Measurements from ENCODE around the gene AGRN. TPM values are rescaled to one million over a fixed set of nuclear protein-coding genes. Genes with fewer than 3 reads are reported as not detected.
A peak's percentile ranks its signal among the peaks of the same experiment; 100 is the strongest.
"Not testable (repeated sequence)": the region's sequence is repeated elsewhere in the genome, so short reads cannot be mapped to it uniquely, and the experiment has no call there.

Gene AGRN
- total RNA-seq, 1 donor from 2014 or later: 135 TPM

DNA sequence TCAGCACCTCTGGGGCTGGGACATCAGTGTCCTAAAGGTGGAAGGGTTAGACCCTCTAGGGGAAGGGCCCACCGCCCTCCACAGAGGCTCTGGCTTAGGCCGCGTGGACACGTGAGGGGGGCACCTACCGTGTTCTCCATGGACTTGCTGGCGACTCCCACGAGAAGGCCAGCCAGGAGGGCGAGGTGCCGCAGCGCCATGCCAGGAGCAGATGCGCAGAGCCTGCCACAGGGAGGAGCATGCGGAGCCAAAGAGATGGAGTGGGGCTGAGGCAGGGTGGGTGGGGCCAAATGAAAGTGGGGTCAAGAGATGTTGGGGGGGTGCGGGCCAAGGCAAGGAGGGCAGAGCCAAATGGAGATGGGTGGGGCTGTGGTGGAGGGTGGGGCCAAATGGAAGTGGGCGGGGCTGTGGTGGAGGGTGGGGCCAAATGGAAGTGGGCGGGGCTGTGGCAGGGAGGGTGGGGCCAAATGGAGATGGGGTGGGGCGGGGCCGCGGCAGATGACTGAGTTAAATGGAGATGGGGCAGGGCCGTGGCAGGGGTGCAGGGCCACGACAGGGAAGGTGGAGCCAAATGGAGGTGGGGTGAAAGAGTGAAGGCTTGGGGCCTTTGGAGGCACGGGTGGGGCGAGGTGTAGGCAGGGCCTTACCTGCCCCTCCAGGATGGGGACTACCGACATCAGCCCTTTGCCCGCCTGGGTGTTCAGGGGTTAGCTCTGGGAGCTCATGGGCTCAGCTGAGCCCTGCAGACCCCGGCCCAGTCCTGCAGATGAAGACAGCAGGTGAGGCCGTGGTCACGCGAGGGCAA is 71.6 kb downstream of the AGRN start:
- intact Hi-C loops (cut with DNase I): no loop called here
- Histone ChIP-seq H3K4me1 (no peaks in the 10 kb centered on the region), H3K27ac (no peak overlapping the region), H3K36me3 (no peaks in the 10 kb centered on the region), H3K27me3 (no peaks in the 10 kb centered on the region), H3K4me3 (no peak overlapping the region), H3K9me3 (no peaks in the 10 kb centered on the region)
- ATAC-seq: no peak
- peak; percentile 61 for DNase-seq
- TF ChIP-seq, protein P1, sequence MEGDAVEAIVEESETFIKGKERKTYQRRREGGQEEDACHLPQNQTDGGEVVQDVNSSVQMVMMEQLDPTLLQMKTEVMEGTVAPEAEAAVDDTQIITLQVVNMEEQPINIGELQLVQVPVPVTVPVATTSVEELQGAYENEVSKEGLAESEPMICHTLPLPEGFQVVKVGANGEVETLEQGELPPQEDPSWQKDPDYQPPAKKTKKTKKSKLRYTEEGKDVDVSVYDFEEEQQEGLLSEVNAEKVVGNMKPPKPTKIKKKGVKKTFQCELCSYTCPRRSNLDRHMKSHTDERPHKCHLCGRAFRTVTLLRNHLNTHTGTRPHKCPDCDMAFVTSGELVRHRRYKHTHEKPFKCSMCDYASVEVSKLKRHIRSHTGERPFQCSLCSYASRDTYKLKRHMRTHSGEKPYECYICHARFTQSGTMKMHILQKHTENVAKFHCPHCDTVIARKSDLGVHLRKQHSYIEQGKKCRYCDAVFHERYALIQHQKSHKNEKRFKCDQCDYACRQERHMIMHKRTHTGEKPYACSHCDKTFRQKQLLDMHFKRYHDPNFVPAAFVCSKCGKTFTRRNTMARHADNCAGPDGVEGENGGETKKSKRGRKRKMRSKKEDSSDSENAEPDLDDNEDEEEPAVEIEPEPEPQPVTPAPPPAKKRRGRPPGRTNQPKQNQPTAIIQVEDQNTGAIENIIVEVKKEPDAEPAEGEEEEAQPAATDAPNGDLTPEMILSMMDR (IDR thresholded peaks at IDR 0.05): no peak

DNA sequence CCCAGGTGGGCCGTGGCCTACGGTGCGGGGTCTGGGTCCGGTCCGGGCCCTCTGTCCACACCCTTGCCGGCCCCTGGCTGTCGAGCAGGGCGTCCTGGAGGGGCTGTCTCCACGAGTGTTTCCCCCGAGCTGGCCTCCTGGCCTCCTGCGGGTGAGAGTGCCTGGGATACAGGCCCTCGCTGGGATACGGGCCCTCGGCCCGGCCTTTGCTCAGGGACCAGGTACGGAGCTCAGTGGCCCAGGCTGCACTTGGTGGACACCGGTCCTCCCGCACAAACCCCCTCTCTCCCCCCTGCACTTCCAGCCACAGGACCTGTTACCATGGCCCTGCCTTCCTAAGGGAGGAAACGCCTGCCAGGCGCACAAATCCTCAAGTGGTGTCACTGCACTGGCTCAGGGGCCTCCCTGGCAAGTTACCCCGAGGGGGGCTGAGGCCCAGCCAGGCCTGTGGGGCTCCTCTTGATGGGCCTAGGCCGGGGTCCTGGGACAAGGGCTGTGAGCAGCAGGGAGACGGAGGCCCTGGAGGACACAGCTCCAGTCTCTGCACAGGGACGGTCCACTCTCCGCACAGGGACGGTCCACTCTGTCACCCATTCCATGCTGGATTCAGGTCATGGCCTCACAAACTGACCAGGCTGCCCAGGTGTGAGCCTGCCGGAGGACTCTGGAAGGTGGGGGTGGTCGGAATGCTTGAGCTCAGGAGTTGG is 72.4 kb downstream of the AGRN start:
- TF ChIP-seq, protein P1 (IDR thresholded peaks at IDR 0.05): no peak
- Histone ChIP-seq H3K27me3 (no peaks in the 10 kb centered on the region), H3K4me1 (no peaks in the 10 kb centered on the region), H3K36me3 (no peaks in the 10 kb centered on the region), H3K4me3 (no peak overlapping the region), H3K27ac (no peak overlapping the region), H3K9me3 (no peaks in the 10 kb centered on the region)
- intact Hi-C loops (cut with DNase I): no loop called here
- ATAC-seq (no peak), DNase-seq (peak; percentile 63)

DNA sequence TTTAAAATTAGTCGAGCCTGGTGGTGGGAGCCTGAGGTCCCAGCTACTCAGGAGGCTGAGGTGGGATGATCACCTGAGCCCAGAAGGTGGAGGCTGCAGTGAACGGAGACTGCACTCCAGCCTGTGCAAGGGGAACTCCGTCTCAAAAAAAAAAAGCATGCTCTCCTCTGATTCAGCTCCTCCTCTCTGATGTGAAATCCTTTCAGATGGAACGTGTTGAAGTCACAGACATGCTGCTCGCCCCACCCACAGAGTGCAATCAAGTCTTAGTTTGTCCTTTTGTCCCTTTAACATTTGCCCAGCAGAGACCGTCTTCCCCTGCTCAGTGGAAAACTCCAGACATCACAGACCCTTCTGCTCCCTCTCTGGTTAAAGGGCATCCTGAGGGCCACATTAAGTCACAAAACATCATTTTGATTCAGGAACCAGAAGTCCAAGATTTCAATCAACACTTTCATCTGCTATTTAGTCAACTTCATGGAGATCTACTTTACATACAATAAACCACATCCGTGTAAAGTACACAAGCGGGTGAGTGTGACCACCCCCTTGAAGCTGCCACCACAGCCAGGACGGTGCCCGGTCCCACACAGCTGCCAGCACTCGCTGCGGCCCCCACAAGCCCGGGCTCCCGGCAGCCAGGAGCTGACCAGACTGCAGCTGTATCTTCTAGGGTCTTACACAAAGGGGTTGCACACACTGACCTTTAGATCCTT is 73.1 kb downstream of the AGRN start:
- ATAC-seq: no peak
- intact Hi-C loops (cut with DNase I): no loop called here
- no peaks in the 10 kb centered on the region for H3K36me3 ChIP-seq

DNA sequence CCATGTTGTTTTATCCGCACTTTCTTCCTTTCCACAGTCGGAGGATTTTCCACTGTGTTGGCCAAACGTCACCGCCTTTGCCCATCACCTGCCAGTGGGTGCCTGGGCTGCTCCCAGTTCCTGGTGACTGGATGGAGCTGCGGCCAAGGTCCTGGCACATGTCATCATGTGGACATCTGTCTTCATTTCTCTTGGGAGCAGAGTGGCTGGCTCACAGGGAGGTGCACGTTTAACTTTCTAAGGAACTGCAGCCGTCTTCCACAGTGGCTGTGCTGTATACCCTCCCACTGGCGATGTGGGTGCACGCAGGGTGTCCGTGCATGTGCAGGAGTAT is 73.7 kb downstream of the AGRN start:
- TF ChIP-seq, protein P1 (IDR thresholded peaks at IDR 0.05): no peak
- Histone ChIP-seq H3K4me1 (no peaks in the 10 kb centered on the region), H3K27ac (no peak overlapping the region), H3K4me3 (no peak overlapping the region), H3K9me3 (no peaks in the 10 kb centered on the region), H3K27me3 (no peaks in the 10 kb centered on the region), H3K36me3 (no peaks in the 10 kb centered on the region)
- peak; percentile 49 for DNase-seq
- ATAC-seq: no peak
- intact Hi-C loops (cut with DNase I): no loop called here

More for the DNA sequence above, 73.1 kb downstream of the AGRN start:
- H3K4me3 ChIP-seq: no peak overlapping the region
- DNase-seq: no peak
- TF ChIP-seq, protein P1 (IDR thresholded peaks at IDR 0.05): no peak
- H3K27me3 ChIP-seq: no peaks in the 10 kb centered on the region
- H3K4me1 ChIP-seq: no peaks in the 10 kb centered on the region
- no peaks in the 10 kb centered on the region for H3K9me3 ChIP-seq
- H3K27ac ChIP-seq: no peak overlapping the region

DNA sequence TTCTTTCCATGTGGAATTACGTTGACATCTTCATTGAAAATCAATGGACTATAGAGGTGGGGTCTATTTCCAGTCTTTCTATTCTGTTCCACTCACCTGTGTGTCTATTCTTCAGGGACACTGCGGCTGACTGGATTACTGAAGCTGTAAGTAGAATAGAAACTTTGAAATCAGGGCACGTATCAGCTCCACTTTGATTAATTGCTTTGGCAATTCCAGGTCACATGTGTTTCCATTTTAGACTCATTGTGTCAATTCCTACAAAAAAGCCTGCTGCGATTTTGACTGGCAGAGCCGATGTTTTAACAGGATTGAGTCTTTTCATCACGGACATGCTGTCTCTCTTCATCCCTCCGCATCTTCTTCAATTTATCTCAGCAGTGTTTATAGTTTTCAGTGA is 75.1 kb downstream of the AGRN start:
- Histone ChIP-seq H3K9me3 (no peaks in the 10 kb centered on the region), H3K27me3 (no peaks in the 10 kb centered on the region), H3K4me1 (no peaks in the 10 kb centered on the region), H3K4me3 (no peak overlapping the region), H3K27ac (no peak overlapping the region), H3K36me3 (no peaks in the 10 kb centered on the region)
- DNase-seq (no peak), ATAC-seq (no peak)
- intact Hi-C loops (cut with DNase I): no loop called here
- TF ChIP-seq, protein P1 (IDR thresholded peaks at IDR 0.05): no peak

DNA sequence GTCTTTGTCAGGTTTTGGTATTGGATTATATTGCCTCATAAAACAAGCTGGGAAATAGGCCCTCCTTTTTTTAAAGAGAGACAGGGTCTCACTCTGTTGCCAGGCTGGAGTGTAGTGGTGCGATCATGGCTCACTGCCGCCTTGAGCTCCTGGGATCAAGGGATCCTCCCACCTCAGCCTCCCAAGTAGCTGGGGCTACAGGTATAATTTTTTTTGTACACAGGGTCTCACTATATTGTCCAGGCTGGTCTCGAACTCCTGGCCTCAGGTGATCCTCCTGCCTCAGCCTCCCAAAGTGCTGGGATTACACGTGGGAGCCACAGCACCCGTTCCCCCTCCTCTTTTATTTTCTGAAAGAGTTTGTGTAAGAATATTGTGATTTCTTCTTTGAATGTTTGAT is 76.2 kb downstream of the AGRN start:
- H3K9me3 ChIP-seq: not testable (repeated sequence)
- DNase-seq: peak; percentile 31

More for the DNA sequence above, 76.2 kb downstream of the AGRN start:
- H3K36me3 ChIP-seq; H3K27me3 ChIP-seq; intact Hi-C loops (cut with DNase I); ATAC-seq; H3K4me3 ChIP-seq; H3K4me1 ChIP-seq; H3K27ac ChIP-seq: not testable (repeated sequence)

Data from upper lobe of right lung (tissue), 1 donor.